Dermis lymphatic vessel endothelial cell (primary cell): ENCODE results near the gene ZNF764. TPM values are rescaled to one million over a fixed set of nuclear protein-coding genes. Genes with fewer than 3 reads are reported as not detected.

Experiments used
- total RNA-seq: library from RNA; depleted of rRNA; stranded (reverse); fragments of >200 nt; gene quantifications from 2 replicates; pipeline ENCODE4 v1.2.1, GENCODE V29; 2014

The ZNF764 gene
- 3.1 and 4.6 TPM in 2 replicates for total RNA-seq

GRCh38 chr16:30557957-30558788 lies at the start of gene ZNF764:
Gene ZNF764 (minus strand): TSS chr16:30558374. CDS start chr16:30558182, 192 bp downstream.

GRCh38 chr16:30585400-30586191 lies 27.4 kb upstream of the ZNF764 start, which contains the start of gene ZNF785:
Gene ZNF785 (minus strand): TSS chr16:30585697. CDS start chr16:30585611, 86 bp downstream.

DNA sequence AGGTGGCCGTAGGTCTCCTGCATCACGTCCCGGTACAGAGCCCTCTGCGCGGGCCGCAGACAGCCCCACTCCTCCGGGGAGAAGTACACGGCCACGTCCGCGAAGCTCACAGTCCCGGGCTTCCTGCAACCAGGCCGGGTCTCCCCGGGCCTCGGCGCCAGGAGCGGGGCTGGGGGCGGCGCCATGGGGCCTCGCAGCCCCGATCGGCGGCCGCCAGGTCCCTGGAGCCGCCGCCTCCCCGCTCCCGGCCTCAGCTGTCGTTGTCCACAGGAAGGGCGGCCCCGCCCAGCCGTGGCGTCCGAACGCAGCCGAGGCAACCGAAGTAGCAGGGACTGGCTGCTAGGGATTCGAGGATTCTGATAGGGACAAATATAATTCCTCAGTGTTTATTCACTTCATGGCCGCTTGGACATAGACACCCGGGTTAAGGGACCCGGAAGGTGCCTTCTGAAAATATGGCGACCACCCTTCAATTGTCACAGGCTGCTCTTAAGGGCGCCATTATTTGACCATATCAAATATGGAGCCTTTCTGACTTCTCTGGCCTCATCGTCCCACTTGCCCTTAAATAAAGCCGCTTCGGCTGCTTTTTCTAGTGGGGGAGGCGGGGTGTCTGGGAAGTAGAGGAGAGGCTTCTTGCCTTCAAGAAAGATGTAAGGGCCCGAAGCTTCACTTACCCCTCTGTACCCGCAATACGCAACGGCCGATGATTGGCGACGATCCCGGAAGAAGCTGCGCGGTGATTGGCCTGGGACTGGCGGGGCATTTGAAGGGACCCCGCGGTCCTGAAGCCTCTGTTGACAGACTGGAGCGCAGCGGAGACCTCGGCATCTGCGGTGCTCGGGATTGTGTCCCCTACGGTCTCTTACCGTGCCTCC lies 13.5 kb upstream of the ZNF764 start, which contains the start of gene ZNF688:
ZNF688 (minus strand) TSS at position 270 of the 878 bp plus-strand sequence; CDS start at position 185, 85 bp downstream.

DNA sequence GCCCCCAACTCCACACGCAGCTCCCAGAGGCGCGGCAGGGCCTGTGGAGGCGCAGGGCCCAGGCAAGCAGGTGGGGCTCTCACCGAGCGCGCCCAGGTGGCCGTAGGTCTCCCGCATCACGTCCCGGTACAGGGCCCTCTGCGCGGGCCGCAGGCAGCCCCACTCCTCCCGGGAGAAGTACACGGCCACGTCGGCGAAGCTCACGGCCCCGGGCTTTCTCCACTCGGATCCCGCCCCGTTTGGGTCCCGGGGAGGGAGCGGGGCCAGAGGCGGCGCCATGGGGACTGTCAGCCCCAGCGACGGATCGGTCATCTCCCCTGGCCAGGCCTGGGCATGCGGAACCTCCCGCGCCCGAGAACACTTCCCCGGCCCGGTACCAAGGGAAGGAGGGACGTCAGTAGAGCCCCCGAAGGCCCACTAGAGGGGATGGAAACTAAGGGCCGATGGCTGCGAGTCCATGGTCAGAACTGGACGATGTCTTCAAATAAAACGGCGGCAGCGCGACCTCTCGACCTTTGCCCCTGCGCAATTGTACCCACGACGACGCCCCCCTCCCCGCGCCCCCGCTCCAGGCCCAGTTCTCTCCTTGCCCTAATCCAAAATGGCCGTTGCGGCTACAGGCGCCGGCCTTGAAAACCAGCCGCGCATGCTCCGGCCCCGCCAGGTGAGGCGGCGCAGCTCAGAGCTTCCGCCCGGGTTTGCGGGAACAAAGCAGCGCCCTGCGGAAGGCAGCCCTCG lies 23.6 kb downstream of the ZNF764 start, which contains the start of gene ZNF747:
ZNF747 (minus strand) TSS at position 491 of the 738 bp plus-strand sequence; CDS start at position 312, 179 bp downstream.

GRCh38 chr16:30526137-30526822 lies 31.9 kb downstream of the ZNF764 start, which contains the start of gene ZNF768:
Gene ZNF768 (minus strand): TSS chr16:30526566. CDS start chr16:30526413, 153 bp downstream.

Other genes with a start within 250 kb of the ZNF764 start
- gene CD2BP2, start 203.1 kb downstream of the ZNF764 start, total RNA-seq, result 33.8 and 39.9 TPM in 2 replicates
- gene TBC1D10B, start 187.9 kb downstream of the ZNF764 start, total RNA-seq, result 18.0 and 21.6 TPM in 2 replicates
- not detected in 2 replicates for gene MYL11, start 183.6 kb downstream of the ZNF764 start, total RNA-seq
- gene SEPTIN1, start 175.8 kb downstream of the ZNF764 start, total RNA-seq, result 0.11 TPM in 1 of 2 replicates, not detected in the other
- 11.8 and 19.3 TPM in 2 replicates for gene ZNF48, start 163.0 kb downstream of the ZNF764 start, total RNA-seq
- 8.0 and 13.7 TPM in 2 replicates for gene ZNF771, start 150.8 kb downstream of the ZNF764 start, total RNA-seq
- 95.3 and 120 TPM in 2 replicates for gene DCTPP1, start 128.3 kb downstream of the ZNF764 start, total RNA-seq
- gene SEPHS2, start 112.5 kb downstream of the ZNF764 start, total RNA-seq, result 23.4 and 23.7 TPM in 2 replicates
- under 0.01 TPM in 1 of 2 replicates, not detected in the other for gene ITGAL, start 85.6 kb downstream of the ZNF764 start, total RNA-seq
- gene ZNF768, start 31.8 kb downstream of the ZNF764 start, total RNA-seq, result 14.8 and 15.3 TPM in 2 replicates
- gene ZNF747, start 23.5 kb downstream of the ZNF764 start, total RNA-seq, result 6.8 and 8.1 TPM in 2 replicates
- 5.8 and 9.4 TPM in 2 replicates for gene ZNF688, start 13.3 kb upstream of the ZNF764 start, total RNA-seq
- 8.3 and 12.4 TPM in 2 replicates for gene ZNF785, start 27.3 kb upstream of the ZNF764 start, total RNA-seq
- gene ZNF689, start 52.0 kb upstream of the ZNF764 start, total RNA-seq, result 4.0 and 4.5 TPM in 2 replicates
- 3.8 and 5.5 TPM in 2 replicates for gene PRR14, start 92.6 kb upstream of the ZNF764 start, total RNA-seq
- gene FBRS, start 100.1 kb upstream of the ZNF764 start, total RNA-seq, result 13.9 and 14.2 TPM in 2 replicates
- gene SRCAP, start 140.8 kb upstream of the ZNF764 start, total RNA-seq, result 27.6 TPM in 2 replicates
- gene PHKG2, start 190.1 kb upstream of the ZNF764 start, total RNA-seq, result 12.3 and 17.4 TPM in 2 replicates
- gene CFAP119, start 203.7 kb upstream of the ZNF764 start, total RNA-seq, result 0.54 and 1.1 TPM in 2 replicates
- 34.4 and 52.9 TPM in 2 replicates for gene RNF40, start 203.9 kb upstream of the ZNF764 start, total RNA-seq
- gene ZNF629, start 228.8 kb upstream of the ZNF764 start, total RNA-seq, result 5.2 and 6.4 TPM in 2 replicates